ENCODE measurements around the gene ADGRG6.

DNA sequence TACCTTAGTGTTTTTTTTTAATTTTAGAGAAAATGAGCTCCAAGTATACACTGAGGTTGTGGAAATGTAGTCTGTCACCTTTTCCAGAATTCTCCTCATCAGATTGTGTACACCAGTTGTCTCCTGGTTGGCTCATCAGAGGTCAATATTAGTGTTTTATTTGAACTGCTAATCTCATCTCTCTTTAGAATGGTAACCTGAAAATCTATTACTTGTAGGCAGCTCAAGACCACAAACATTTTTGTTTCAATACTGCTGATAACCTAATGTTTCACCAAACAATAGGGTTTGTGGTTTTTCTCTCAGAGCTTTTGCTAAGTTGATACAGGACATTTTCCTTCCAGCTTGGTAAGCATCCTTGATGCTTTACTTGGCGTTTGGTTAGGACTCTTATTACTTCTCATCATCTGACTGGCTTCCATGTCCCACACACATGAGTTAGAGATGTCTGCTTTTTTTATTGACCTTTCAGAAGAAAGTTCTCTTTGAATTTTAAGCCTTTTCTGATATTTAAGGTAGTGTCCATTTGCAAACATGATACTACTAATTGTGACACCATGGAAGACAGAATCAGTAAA, 15.1 kb downstream of the ADGRG6 start:
- TF ChIP-seq, protein P1, sequence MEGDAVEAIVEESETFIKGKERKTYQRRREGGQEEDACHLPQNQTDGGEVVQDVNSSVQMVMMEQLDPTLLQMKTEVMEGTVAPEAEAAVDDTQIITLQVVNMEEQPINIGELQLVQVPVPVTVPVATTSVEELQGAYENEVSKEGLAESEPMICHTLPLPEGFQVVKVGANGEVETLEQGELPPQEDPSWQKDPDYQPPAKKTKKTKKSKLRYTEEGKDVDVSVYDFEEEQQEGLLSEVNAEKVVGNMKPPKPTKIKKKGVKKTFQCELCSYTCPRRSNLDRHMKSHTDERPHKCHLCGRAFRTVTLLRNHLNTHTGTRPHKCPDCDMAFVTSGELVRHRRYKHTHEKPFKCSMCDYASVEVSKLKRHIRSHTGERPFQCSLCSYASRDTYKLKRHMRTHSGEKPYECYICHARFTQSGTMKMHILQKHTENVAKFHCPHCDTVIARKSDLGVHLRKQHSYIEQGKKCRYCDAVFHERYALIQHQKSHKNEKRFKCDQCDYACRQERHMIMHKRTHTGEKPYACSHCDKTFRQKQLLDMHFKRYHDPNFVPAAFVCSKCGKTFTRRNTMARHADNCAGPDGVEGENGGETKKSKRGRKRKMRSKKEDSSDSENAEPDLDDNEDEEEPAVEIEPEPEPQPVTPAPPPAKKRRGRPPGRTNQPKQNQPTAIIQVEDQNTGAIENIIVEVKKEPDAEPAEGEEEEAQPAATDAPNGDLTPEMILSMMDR (IDR thresholded peaks at IDR 0.05) = no peak
- TF ChIP-seq POLR2A (IDR thresholded peaks at IDR 0.05) = no peak

Measured in body of pancreas (tissue), 4 donors.